HFF-Myc (cell line): ENCODE data around the gene SMYD3.

Experiments used
- DNase-seq: peaks from one replicate; pipeline ENCODE4 v3.0.0-alpha.2; 2011; ENCODE audit warnings: low read depth; ENCODE audit errors: extremely low read depth
- H3K4me3 ChIP-seq: replicated peaks from 2 replicates; pipeline ENCODE4 v1.5.1; 2011; ENCODE audit warnings: low read depth, mild to moderate bottlenecking, control low read depth, low read length
- CTCF ChIP-seq: IDR thresholded peaks from 2 replicates; pipeline ENCODE4 v1.5.1; 2012; ENCODE audit warnings: mild to moderate bottlenecking, low read depth, low read length, control low read depth; ENCODE audit errors: missing control alignments

SMYD3 gene

GRCh38 chr1:246427611-246428010, 79.5 kb downstream of the SMYD3 start:
- TF ChIP-seq CTCF, result no peak
- no peak for DNase-seq

GRCh38 chr1:246425895-246426294, 81.2 kb downstream of the SMYD3 start:
- DNase-seq, result no peak
- no peak for TF ChIP-seq CTCF

More at GRCh38 chr1:246427611-246428010, 79.5 kb downstream of the SMYD3 start:
- H3K4me3 ChIP-seq, result no peak overlapping the region

GRCh38 chr1:246425139-246425794, 81.8 kb downstream of the SMYD3 start:
- H3K4me3 ChIP-seq, result no peak overlapping the region
- no peak for TF ChIP-seq CTCF
- no peak for DNase-seq

More at GRCh38 chr1:246425895-246426294, 81.2 kb downstream of the SMYD3 start:
- no peak overlapping the region for H3K4me3 ChIP-seq

GRCh38 chr1:246420300-246420699, 86.8 kb downstream of the SMYD3 start:
- DNase-seq, result no peak
- no peak overlapping the region for H3K4me3 ChIP-seq
- TF ChIP-seq CTCF, result no peak

- TF ChIP-seq CTCF, result no peak
- no peak for DNase-seq
- no peak overlapping the region for H3K4me3 ChIP-seq
Measured at GRCh38 chr1:246418565-246419312, 88.3 kb downstream of the SMYD3 start.

GRCh38 chr1:246417813-246418564, 89.1 kb downstream of the SMYD3 start:
- no peak overlapping the region for H3K4me3 ChIP-seq
- no peak for TF ChIP-seq CTCF
- DNase-seq, result no peak
